ENCODE data around the gene VRK2. TPM values are rescaled to one million over a fixed set of nuclear protein-coding genes. Genes with fewer than 3 reads are reported as not detected.
A peak's percentile ranks its signal among the peaks of the same experiment; 100 is the strongest.

VRK2 gene
- total RNA-seq, 4 donors from 2014 or later: 18.7 to 31.4 (median 22.1) TPM

DNA sequence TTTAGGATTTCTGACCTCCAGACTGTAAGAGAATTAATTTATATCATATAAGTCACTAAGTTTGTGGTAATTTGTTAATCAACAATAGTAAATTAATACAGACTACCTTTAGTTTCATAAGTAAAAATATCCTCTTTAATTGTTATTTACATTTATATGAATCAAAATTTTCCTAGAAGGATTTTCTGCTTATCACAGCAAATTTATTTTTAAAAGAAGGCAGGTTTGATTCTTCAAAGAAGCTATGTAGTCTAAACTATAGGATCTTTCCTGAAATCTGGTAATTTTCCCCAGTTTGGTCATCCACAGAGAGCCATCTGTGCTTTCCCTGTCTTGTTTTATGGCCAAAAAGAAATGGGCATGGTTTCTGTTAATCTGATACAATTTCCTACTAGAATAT, 13.1 kb upstream of the VRK2 start:
- no peak for DNase-seq
- H3K4me3 ChIP-seq (replicated peaks in 1 of 3): no peak overlapping the region
- TF ChIP-seq, protein P1, sequence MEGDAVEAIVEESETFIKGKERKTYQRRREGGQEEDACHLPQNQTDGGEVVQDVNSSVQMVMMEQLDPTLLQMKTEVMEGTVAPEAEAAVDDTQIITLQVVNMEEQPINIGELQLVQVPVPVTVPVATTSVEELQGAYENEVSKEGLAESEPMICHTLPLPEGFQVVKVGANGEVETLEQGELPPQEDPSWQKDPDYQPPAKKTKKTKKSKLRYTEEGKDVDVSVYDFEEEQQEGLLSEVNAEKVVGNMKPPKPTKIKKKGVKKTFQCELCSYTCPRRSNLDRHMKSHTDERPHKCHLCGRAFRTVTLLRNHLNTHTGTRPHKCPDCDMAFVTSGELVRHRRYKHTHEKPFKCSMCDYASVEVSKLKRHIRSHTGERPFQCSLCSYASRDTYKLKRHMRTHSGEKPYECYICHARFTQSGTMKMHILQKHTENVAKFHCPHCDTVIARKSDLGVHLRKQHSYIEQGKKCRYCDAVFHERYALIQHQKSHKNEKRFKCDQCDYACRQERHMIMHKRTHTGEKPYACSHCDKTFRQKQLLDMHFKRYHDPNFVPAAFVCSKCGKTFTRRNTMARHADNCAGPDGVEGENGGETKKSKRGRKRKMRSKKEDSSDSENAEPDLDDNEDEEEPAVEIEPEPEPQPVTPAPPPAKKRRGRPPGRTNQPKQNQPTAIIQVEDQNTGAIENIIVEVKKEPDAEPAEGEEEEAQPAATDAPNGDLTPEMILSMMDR (IDR thresholded peaks at IDR 0.05): no peak
- no peak for TF ChIP-seq POLR2A (IDR thresholded peaks at IDR 0.05)
- H3K36me3 ChIP-seq: no peaks in the 10 kb centered on the region
- intact Hi-C loops (cut with DNase I): no loop called here
- no peaks in the 10 kb centered on the region for H3K4me1 ChIP-seq
- no peaks in the 10 kb centered on the region for H3K9me3 ChIP-seq
- H3K27me3 ChIP-seq: no peaks in the 10 kb centered on the region
- no peak overlapping the region for H3K27ac ChIP-seq

DNA sequence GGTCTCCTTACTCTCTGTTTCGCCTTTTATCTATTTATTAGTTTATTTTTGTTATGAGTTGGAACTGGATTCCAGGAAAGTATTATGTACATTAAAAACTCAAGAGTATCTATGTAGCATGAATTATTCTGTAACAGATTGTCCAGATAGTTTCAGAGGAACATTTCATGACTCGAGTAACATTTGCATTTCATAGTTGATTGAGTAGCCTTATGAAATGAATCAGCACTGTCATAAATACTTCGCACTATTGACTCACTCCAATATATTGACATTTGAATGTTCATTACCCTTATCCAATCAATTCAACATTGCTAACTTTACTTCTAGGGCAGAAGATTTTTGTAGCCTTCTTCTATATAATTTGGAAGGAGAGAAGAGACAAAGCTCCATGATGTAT, 11.3 kb upstream of the VRK2 start:
- no peaks in the 10 kb centered on the region for H3K9me3 ChIP-seq
- no peaks in the 10 kb centered on the region for H3K36me3 ChIP-seq
- 91 to 94% methylated on average over 3 of the region's 3 CpGs for WGBS, 2 donors
- no peak overlapping the region for H3K4me3 ChIP-seq (replicated peaks in 1 of 3)
- no peaks in the 10 kb centered on the region for H3K27me3 ChIP-seq
- intact Hi-C loops (cut with DNase I): no loop called here
- H3K27ac ChIP-seq: no peak overlapping the region
- H3K4me1 ChIP-seq: no peaks in the 10 kb centered on the region
- no peak for DNase-seq
- TF ChIP-seq, protein P1 (IDR thresholded peaks at IDR 0.05): no peak
- TF ChIP-seq POLR2A (IDR thresholded peaks at IDR 0.05): no peak

DNA sequence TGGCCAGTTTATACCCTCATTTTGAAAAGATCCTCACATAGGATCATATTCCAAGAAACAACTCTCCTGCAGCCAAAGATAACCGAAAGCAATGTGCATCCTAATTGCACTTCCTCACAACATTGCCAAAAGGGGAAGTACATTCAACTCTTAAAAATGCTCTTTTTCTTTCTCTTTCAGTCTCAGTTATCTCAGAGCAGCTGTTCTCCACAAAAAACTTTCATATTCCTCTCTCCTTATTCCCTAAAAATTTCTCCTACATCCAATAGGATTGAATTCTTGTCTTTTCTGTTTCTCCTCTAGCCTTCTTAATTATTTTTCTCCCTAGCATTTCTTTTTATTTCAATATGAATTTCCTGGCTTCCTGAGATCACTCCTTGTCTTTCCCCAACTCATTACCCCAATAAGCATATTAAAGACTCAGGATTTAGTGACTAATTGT, 7.4 kb upstream of the VRK2 start:
- H3K27ac ChIP-seq: no peak overlapping the region
- no peaks in the 10 kb centered on the region for H3K36me3 ChIP-seq
- H3K4me3 ChIP-seq (replicated peaks in 1 of 3): no peak overlapping the region
- WGBS, 2 donors: 43 to 70% methylated on average over 1 of the region's 1 CpG
- H3K9me3 ChIP-seq: no peaks in the 10 kb centered on the region
- H3K27me3 ChIP-seq: no peaks in the 10 kb centered on the region
- intact Hi-C loops (cut with DNase I): no loop called here
- DNase-seq: no peak
- TF ChIP-seq, protein P1 (IDR thresholded peaks at IDR 0.05): no peak
- no peak for TF ChIP-seq POLR2A (IDR thresholded peaks at IDR 0.05)
- no peaks in the 10 kb centered on the region for H3K4me1 ChIP-seq

DNA sequence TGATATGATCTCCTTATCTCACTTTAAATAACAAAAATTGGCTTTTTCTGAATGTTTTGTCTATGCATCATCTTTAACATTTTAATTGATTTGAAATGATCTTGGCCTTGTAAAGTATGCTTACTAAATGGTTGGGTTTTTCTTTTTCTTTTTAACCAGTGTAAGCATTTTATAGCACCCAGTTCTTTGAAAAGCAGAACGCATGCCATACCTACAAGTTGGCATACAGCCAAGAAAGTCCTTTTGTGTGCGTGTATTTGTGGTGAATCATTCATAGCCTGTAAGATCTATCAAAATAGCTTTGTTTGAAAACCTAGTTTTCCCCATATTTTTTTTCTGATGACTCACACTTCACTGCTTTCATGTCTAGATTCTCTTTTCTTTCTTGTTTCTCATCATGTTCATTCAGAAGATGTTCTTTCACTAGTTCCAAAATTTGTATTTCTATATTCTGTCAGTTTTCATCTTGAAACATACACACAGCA, 4.1 kb upstream of the VRK2 start:
- 15 to 23% methylated on average over 2 of the region's 2 CpGs for WGBS, 2 donors
- intact Hi-C loops (cut with DNase I): no loop called here
- TF ChIP-seq, protein P1 (IDR thresholded peaks at IDR 0.05): no peak
- TF ChIP-seq POLR2A (IDR thresholded peaks at IDR 0.05): no peak
- Histone ChIP-seq H3K9me3 (no peaks in the 10 kb centered on the region), H3K4me3 (replicated peaks in 1 of 3) (no peak overlapping the region), H3K4me1 (peaks cover 8 to 13% of the 10 kb centered on the region in 2 donors), H3K27me3 (no peaks in the 10 kb centered on the region), H3K27ac (no peak overlapping the region), H3K36me3 (no peaks in the 10 kb centered on the region)
- DNase-seq: peak in 1 of 2 donors; percentile 4

DNA sequence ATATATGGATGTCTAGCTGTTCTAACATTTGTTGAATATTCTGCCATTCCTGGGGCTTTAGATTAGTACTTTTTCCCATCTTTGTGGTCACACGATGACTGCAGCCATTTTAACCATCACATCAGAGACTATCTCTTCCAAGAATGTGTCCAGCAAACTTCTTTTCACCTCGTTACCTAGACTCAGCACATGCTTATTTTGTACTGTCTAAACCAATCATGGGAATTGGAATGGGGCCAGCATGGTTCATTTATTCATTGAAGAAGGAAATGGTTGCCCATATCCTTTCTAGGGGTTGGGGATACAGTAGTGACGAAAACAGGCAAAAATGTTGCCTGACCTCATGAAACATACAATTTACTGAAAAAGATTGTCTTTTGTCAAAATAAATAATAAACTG, 2.5 kb upstream of the VRK2 start:
- H3K9me3 ChIP-seq: no peaks in the 10 kb centered on the region
- H3K27me3 ChIP-seq: no peaks in the 10 kb centered on the region
- TF ChIP-seq POLR2A (IDR thresholded peaks at IDR 0.05): no peak
- no peak overlapping the region for H3K27ac ChIP-seq
- peaks cover 8 to 20% of the 10 kb centered on the region in 2 donors for H3K4me1 ChIP-seq
- intact Hi-C loops (cut with DNase I): no loop called here
- DNase-seq: no peak
- H3K36me3 ChIP-seq: no peaks in the 10 kb centered on the region
- 93 to 98% methylated on average over 3 of the region's 3 CpGs for WGBS, 2 donors
- no peak overlapping the region for H3K4me3 ChIP-seq (replicated peaks in 1 of 3)
